ENCODE measurements around the gene EXOC8. TPM values are rescaled to one million over a fixed set of nuclear protein-coding genes. Genes with fewer than 3 reads are reported as not detected.

Gene EXOC8
- total and polyA plus RNA-seq, 2 experiments from 2014 or later, result 2.3 to 14.4 TPM

DNA sequence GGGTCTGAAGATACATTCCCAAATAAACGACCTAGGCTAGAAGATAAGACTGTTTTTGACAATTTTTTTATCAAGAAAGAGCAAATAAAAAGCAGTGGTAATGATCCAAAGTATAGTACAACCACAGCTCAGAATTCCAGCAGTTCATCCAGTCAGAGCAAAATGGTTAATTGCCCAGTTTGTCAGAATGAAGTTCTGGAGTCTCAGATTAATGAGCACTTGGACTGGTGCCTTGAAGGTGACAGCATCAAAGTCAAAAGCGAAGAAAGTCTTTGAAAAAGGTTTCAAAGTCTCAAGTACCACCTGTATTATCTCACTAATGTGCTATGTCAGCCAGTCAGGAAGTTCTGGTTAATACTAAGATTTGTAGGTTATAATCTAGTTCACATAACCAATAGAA, 15.4 kb upstream of the EXOC8 start:
- Histone ChIP-seq H2AFZ (no peak overlapping the region), H3K4me1 (ENCODE audit: insufficient read depth) (no peaks in the 10 kb centered on the region), H3K36me3 (ENCODE audit: insufficient read depth) (peaks cover 14% of the 10 kb centered on the region; the same call in 1 of the 2 replicates), H3F3A (replicated peaks; ENCODE audit: low read depth) (no peaks in the 10 kb centered on the region), H3K9me2 (ENCODE audit: insufficient read depth) (no peaks in the 10 kb centered on the region), H3K4me2 (no peak overlapping the region), H3K79me2 (replicated peaks; ENCODE audit: insufficient read depth) (no peaks in the 10 kb centered on the region), H3K27ac (ENCODE audit: low read depth) (no peak overlapping the region), H3K4me3 (no peak overlapping the region), H4K20me1 (replicated peaks; ENCODE audit: insufficient read depth) (peaks cover 5% of the 10 kb centered on the region; the same call in 1 of the 2 replicates), H3K27me3 (ENCODE audit: insufficient read depth) (no peaks in the 10 kb centered on the region)
- H3K4me3 Mint-ChIP-seq, result no peak overlapping the region
- DNase-seq (ENCODE audit: low spot score), result no peak
- H3K27ac Mint-ChIP-seq, result no peak overlapping the region
- no peaks in the 10 kb centered on the region for H3K27me3 Mint-ChIP-seq (ENCODE audit: insufficient read depth, low read depth, poor library complexity)
- H3K36me3 Mint-ChIP-seq (ENCODE audit: low read depth), result peaks cover 20% of the 10 kb centered on the region
- no peak for ATAC-seq
- no peaks in the 10 kb centered on the region for H3K4me1 Mint-ChIP-seq
- no peaks in the 10 kb centered on the region for H3K9me3 Mint-ChIP-seq
- TF ChIP-seq, protein P1, sequence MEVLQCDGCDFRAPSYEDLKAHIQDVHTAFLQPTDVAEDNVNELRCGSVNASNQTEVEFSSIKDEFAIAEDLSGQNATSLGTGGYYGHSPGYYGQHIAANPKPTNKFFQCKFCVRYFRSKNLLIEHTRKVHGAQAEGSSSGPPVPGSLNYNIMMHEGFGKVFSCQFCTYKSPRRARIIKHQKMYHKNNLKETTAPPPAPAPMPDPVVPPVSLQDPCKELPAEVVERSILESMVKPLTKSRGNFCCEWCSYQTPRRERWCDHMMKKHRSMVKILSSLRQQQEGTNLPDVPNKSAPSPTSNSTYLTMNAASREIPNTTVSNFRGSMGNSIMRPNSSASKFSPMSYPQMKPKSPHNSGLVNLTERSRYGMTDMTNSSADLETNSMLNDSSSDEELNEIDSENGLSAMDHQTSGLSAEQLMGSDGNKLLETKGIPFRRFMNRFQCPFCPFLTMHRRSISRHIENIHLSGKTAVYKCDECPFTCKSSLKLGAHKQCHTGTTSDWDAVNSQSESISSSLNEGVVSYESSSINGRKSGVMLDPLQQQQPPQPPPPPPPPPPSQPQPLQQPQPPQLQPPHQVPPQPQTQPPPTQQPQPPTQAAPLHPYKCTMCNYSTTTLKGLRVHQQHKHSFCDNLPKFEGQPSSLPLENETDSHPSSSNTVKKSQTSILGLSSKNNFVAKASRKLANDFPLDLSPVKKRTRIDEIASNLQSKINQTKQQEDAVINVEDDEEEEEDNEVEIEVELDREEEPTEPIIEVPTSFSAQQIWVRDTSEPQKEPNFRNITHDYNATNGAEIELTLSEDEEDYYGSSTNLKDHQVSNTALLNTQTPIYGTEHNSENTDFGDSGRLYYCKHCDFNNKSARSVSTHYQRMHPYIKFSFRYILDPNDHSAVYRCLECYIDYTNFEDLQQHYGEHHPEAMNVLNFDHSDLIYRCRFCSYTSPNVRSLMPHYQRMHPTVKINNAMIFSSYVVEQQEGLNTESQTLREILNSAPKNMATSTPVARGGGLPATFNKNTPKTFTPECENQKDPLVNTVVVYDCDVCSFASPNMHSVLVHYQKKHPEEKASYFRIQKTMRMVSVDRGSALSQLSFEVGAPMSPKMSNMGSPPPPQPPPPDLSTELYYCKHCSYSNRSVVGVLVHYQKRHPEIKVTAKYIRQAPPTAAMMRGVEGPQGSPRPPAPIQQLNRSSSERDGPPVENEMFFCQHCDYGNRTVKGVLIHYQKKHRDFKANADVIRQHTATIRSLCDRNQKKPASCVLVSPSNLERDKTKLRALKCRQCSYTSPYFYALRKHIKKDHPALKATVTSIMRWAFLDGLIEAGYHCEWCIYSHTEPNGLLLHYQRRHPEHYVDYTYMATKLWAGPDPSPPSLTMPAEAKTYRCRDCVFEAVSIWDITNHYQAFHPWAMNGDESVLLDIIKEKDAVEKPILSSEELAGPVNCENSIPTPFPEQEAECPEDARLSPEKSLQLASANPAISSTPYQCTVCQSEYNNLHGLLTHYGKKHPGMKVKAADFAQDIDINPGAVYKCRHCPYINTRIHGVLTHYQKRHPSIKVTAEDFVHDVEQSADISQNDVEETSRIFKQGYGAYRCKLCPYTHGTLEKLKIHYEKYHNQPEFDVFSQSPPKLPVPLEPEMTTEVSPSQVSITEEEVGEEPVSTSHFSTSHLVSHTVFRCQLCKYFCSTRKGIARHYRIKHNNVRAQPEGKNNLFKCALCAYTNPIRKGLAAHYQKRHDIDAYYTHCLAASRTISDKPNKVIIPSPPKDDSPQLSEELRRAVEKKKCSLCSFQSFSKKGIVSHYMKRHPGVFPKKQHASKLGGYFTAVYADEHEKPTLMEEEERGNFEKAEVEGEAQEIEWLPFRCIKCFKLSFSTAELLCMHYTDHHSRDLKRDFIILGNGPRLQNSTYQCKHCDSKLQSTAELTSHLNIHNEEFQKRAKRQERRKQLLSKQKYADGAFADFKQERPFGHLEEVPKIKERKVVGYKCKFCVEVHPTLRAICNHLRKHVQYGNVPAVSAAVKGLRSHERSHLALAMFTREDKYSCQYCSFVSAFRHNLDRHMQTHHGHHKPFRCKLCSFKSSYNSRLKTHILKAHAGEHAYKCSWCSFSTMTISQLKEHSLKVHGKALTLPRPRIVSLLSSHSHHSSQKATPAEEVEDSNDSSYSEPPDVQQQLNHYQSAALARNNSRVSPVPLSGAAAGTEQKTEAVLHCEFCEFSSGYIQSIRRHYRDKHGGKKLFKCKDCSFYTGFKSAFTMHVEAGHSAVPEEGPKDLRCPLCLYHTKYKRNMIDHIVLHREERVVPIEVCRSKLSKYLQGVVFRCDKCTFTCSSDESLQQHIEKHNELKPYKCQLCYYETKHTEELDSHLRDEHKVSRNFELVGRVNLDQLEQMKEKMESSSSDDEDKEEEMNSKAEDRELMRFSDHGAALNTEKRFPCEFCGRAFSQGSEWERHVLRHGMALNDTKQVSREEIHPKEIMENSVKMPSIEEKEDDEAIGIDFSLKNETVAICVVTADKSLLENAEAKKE (CRISPR knock-in tag; IDR thresholded peaks at IDR 0.05), result no peak
- no peak for TF ChIP-seq JUNB (IDR thresholded peaks at IDR 0.05; ENCODE audit: unreplicated experiment)

DNA sequence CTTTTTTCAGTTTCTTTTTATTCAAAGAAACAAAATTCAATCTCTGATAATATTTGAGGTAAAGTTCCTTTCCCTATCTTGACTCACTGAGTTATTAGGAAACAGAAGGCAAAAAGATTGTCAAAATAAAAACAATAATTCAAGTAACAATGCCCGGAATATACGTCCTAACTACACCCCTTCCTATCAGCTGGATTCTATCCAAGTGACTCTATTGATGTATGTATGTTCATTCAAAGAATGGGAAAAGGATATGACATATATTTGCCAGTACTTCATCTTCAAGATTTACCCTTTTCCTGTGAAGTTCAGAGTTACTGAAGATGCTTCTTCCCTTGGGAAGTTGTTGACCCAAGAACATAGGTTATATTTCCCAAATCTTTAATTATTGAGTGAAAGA, 14.2 kb upstream of the EXOC8 start:
- Mint-ChIP-seq H3K36me3 (ENCODE audit: low read depth) (peaks cover 24% of the 10 kb centered on the region), H3K4me3 (no peak overlapping the region), H3K4me1 (no peaks in the 10 kb centered on the region), H3K9me3 (no peaks in the 10 kb centered on the region), H3K27me3 (ENCODE audit: insufficient read depth, low read depth, poor library complexity) (no peaks in the 10 kb centered on the region), H3K27ac (no peak overlapping the region)
- no peaks in the 10 kb centered on the region for H3K9me2 ChIP-seq (ENCODE audit: insufficient read depth)
- H3K4me2 ChIP-seq, result no peak overlapping the region
- no peaks in the 10 kb centered on the region for H3K27me3 ChIP-seq (ENCODE audit: insufficient read depth)
- ATAC-seq (no peak), DNase-seq (ENCODE audit: low spot score) (no peak)
- peaks cover 17% of the 10 kb centered on the region; the same call in 1 of the 2 replicates for H3K36me3 ChIP-seq (ENCODE audit: insufficient read depth)
- H3K27ac ChIP-seq (ENCODE audit: low read depth), result no peak overlapping the region
- no peaks in the 10 kb centered on the region for H3F3A ChIP-seq (replicated peaks; ENCODE audit: low read depth)
- H4K20me1 ChIP-seq (replicated peaks; ENCODE audit: insufficient read depth), result peaks cover 5% of the 10 kb centered on the region
- H3K4me1 ChIP-seq (ENCODE audit: insufficient read depth), result no peaks in the 10 kb centered on the region
- no peak overlapping the region for H3K4me3 ChIP-seq
- no peak overlapping the region for H2AFZ ChIP-seq
- H3K79me2 ChIP-seq (replicated peaks; ENCODE audit: insufficient read depth), result no peaks in the 10 kb centered on the region
- TF ChIP-seq CREB1 (CRISPR knock-in tag; IDR thresholded peaks at IDR 0.05; ENCODE audit: low read depth), result no peak
- no peak for TF ChIP-seq STAT1 (IDR thresholded peaks at IDR 0.05; ENCODE audit: unreplicated experiment)
- no peak for TF ChIP-seq POLR2AphosphoS5 (IDR thresholded peaks at IDR 0.05; ENCODE audit: low read depth)
- TF ChIP-seq, protein P2, sequence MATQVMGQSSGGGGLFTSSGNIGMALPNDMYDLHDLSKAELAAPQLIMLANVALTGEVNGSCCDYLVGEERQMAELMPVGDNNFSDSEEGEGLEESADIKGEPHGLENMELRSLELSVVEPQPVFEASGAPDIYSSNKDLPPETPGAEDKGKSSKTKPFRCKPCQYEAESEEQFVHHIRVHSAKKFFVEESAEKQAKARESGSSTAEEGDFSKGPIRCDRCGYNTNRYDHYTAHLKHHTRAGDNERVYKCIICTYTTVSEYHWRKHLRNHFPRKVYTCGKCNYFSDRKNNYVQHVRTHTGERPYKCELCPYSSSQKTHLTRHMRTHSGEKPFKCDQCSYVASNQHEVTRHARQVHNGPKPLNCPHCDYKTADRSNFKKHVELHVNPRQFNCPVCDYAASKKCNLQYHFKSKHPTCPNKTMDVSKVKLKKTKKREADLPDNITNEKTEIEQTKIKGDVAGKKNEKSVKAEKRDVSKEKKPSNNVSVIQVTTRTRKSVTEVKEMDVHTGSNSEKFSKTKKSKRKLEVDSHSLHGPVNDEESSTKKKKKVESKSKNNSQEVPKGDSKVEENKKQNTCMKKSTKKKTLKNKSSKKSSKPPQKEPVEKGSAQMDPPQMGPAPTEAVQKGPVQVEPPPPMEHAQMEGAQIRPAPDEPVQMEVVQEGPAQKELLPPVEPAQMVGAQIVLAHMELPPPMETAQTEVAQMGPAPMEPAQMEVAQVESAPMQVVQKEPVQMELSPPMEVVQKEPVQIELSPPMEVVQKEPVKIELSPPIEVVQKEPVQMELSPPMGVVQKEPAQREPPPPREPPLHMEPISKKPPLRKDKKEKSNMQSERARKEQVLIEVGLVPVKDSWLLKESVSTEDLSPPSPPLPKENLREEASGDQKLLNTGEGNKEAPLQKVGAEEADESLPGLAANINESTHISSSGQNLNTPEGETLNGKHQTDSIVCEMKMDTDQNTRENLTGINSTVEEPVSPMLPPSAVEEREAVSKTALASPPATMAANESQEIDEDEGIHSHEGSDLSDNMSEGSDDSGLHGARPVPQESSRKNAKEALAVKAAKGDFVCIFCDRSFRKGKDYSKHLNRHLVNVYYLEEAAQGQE (IDR thresholded peaks at IDR 0.05; ENCODE audit: unreplicated experiment), result no peak
- TF ChIP-seq EZH2phosphoT487 (IDR thresholded peaks at IDR 0.05; ENCODE audit: unreplicated experiment), result no peak
- TF ChIP-seq ZNF114 (CRISPR knock-in tag; IDR thresholded peaks at IDR 0.05), result no peak
- no peak for TF ChIP-seq JUNB (IDR thresholded peaks at IDR 0.05; ENCODE audit: unreplicated experiment)
